RCC 7860 (cell line): Measurements from ENCODE around the gene DIDO1.

Source experiments
- DNase-seq: peaks from one replicate; pipeline ENCODE4 v3.0.0-alpha.2; 2015; ENCODE audit warnings: low spot score
- FAIRE-seq: peaks from 2 replicates; lab custom pipeline; 2012; peaks lifted over from hg19 to GRCh38; lab: Jason Lieb, UNC

DIDO1 gene

GRCh38 chr20:62882426-62882825, 43.9 kb downstream of the DIDO1 start:
- no peak for FAIRE-seq
- DNase-seq: no peak

- FAIRE-seq (no peak), DNase-seq (no peak)
Observed at GRCh38 chr20:62881662-62882395, 44.5 kb downstream of the DIDO1 start.

GRCh38 chr20:62880935-62881661, 45.2 kb downstream of the DIDO1 start:
- FAIRE-seq: no peak
- DNase-seq: no peak

- DNase-seq (no peak), FAIRE-seq (no peak)
Observed at GRCh38 chr20:62880147-62880934, 46.0 kb downstream of the DIDO1 start.

GRCh38 chr20:62879275-62880146, 46.8 kb downstream of the DIDO1 start:
- FAIRE-seq: no peak
- DNase-seq: no peak

- no peak for DNase-seq
- FAIRE-seq: no peak
Observed at GRCh38 chr20:62878244-62879038, 47.9 kb downstream of the DIDO1 start.

- DNase-seq (no peak), FAIRE-seq (no peak)
Observed at GRCh38 chr20:62876902-62877816, 49.1 kb downstream of the DIDO1 start.

- FAIRE-seq: no peak
Observed at GRCh38 chr20:62876501-62876901, 49.8 kb downstream of the DIDO1 start.

GRCh38 chr20:62875419-62876361, 50.6 kb downstream of the DIDO1 start:
- FAIRE-seq (peak; percentile 63), DNase-seq (peak; percentile 83)

More at GRCh38 chr20:62876501-62876901, 49.8 kb downstream of the DIDO1 start:
- DNase-seq: no peak

GRCh38 chr20:62874964-62875344, 51.4 kb downstream of the DIDO1 start:
- no peak for FAIRE-seq
- DNase-seq: no peak

GRCh38 chr20:62873681-62874031, 52.6 kb downstream of the DIDO1 start:
- DNase-seq (peak; percentile 75), FAIRE-seq (peak; percentile 80)

GRCh38 chr20:62873280-62873679, 53.0 kb downstream of the DIDO1 start:
- FAIRE-seq: no peak
- no peak for DNase-seq

- DNase-seq (no peak), FAIRE-seq (no peak)
Observed at GRCh38 chr20:62872862-62873261, 53.4 kb downstream of the DIDO1 start.

GRCh38 chr20:62872184-62872847, 54.0 kb downstream of the DIDO1 start:
- DNase-seq (no peak), FAIRE-seq (no peak)

GRCh38 chr20:62864207-62864606, 62.1 kb downstream of the DIDO1 start:
- FAIRE-seq (no peak), DNase-seq (no peak)

GRCh38 chr20:62861726-62862336, 64.5 kb downstream of the DIDO1 start, which contains the start of gene TCFL5:
TCFL5 (minus strand) TSS chr20:62861822; CDS start chr20:62861670, 152 bp downstream.
- peak; percentile 74 for DNase-seq

More at GRCh38 chr20:62861726-62862336, 64.5 kb downstream of the DIDO1 start, which contains the start of gene TCFL5:
- FAIRE-seq: no peak
